Neural cell (in vitro differentiated cells): Measurements from ENCODE around the gene SRC. TPM values are rescaled to one million over a fixed set of nuclear protein-coding genes. Genes with fewer than 3 reads are reported as not detected.

Source experiments
- H2AFZ ChIP-seq: fragments of 200-600, 300-800 bp; sonication (generic), shearing (Covaris generic); 2 replicates; pipeline ENCODE4 v1.6.0; 2014; ENCODE audit warnings: low read depth, mild to moderate bottlenecking, antibody characterized with exemption, low read length, moderate library complexity
- H3F3A ChIP-seq: fragments of 200-600 bp; shearing (Covaris generic); 2 replicates; pipeline ENCODE4 v1.6.1; 2016; ENCODE audit warnings: mild to moderate bottlenecking, moderate library complexity, mixed read lengths, antibody characterized with exemption, low read length; ENCODE audit not compliant: insufficient read depth, poor library complexity, severe bottlenecking
- H3K27ac ChIP-seq: fragments of 200-600, 300-800 bp; sonication (generic), shearing (Covaris generic); 2 replicates; pipeline ENCODE4 v1.5.1; 2014; ENCODE audit warnings: mild to moderate bottlenecking, low read length, moderate library complexity
- H3K27me3 ChIP-seq: fragments of 300-800, 200-600 bp; sonication (generic), shearing (Covaris generic); 2 replicates; pipeline ENCODE4 v1.6.0; 2014; ENCODE audit warnings: mild to moderate bottlenecking, low read depth, low read length, moderate library complexity; ENCODE audit not compliant: insufficient read depth
- H3K36me3 ChIP-seq: fragments of 300-800, 200-600 bp; sonication (generic), shearing (Covaris generic); 2 replicates; pipeline ENCODE4 v1.5.1; 2014; ENCODE audit warnings: mild to moderate bottlenecking, antibody characterized with exemption, low read length, moderate library complexity; ENCODE audit not compliant: insufficient read depth
- H3K4me2 ChIP-seq: fragments of 300-800, 200-600 bp; sonication (generic), shearing (Covaris generic); 2 replicates; pipeline ENCODE4 v1.6.0; 2014; ENCODE audit warnings: mild to moderate bottlenecking, low read length
- H3K4me3 ChIP-seq: fragments of 300-800, 200-600 bp; sonication (generic), shearing (Covaris generic); 2 replicates; pipeline ENCODE4 v1.5.1; 2014; ENCODE audit warnings: mild to moderate bottlenecking, low read length, moderate library complexity
- H3K79me2 ChIP-seq: fragments of 200-600 bp; shearing (Covaris generic); replicated peaks from 2 replicates; pipeline ENCODE4 v1.6.0; 2014; ENCODE audit warnings: mild to moderate bottlenecking, low read length, moderate library complexity; ENCODE audit not compliant: insufficient read depth
- H3K9ac ChIP-seq: fragments of 300-800, 200-600 bp; sonication (generic), shearing (Covaris generic); 2 replicates; pipeline ENCODE4 v1.6.1; 2016; ENCODE audit warnings: mild to moderate bottlenecking, low read length, mixed read lengths
- H3K9me2 ChIP-seq: fragments of 200-600 bp; shearing (Covaris generic); 2 replicates; pipeline ENCODE4 v1.6.1; 2016; ENCODE audit warnings: mild to moderate bottlenecking, low read length, mixed read lengths; ENCODE audit not compliant: insufficient read depth
- H3K9me3 ChIP-seq: fragments of 200-600, 300-800 bp; sonication (generic), shearing (Covaris generic); 2 replicates; pipeline ENCODE4 v1.6.1; 2016; ENCODE audit warnings: mild to moderate bottlenecking, mixed run types, low read length, moderate library complexity, mixed read lengths
- H4K20me1 ChIP-seq: fragments of 200-600 bp; shearing (Covaris generic); 2 replicates; pipeline ENCODE4 v1.6.1; 2016; ENCODE audit warnings: mild to moderate bottlenecking, mixed run types; ENCODE audit not compliant: insufficient read depth
- EP300 ChIP-seq: fragments of 450-650 bp; conservative IDR thresholded peaks from 2 replicates; pipeline ENCODE4 v1.6.1; 2014; ENCODE audit warnings: antibody characterized with exemption, mild to moderate bottlenecking, moderate library complexity; ENCODE audit not compliant: poor library complexity, severe bottlenecking
- EZH2 ChIP-seq: fragments of 200-600, 300-800 bp; shearing (Covaris generic), sonication (generic); IDR thresholded peaks from 2 replicates; pipeline ENCODE4 v1.6.1; 2014; ENCODE audit warnings: antibody characterized with exemption, low read length, borderline replicate concordance, mild to moderate bottlenecking; ENCODE audit not compliant: insufficient read depth, poor library complexity, severe bottlenecking
- MXI1 ChIP-seq: fragments of 450-650 bp; conservative IDR thresholded peaks from 2 replicates; pipeline ENCODE4 v1.6.1; 2014; ENCODE audit warnings: antibody characterized with exemption, mild to moderate bottlenecking; ENCODE audit not compliant: poor library complexity, severe bottlenecking
- POLR2AphosphoS5 ChIP-seq: IDR thresholded peaks from 2 replicates; pipeline ENCODE4 v1.6.1; 2012
- RAD21 ChIP-seq: fragments of 450-650 bp; conservative IDR thresholded peaks from 2 replicates; pipeline ENCODE4 v1.6.1; 2014; ENCODE audit warnings: antibody characterized with exemption, mild to moderate bottlenecking, moderate library complexity
- SMC3 ChIP-seq: fragments of 450-650 bp; conservative IDR thresholded peaks from 2 replicates; pipeline ENCODE4 v1.6.1; 2014; ENCODE audit warnings: antibody characterized with exemption, mild to moderate bottlenecking, moderate library complexity; ENCODE audit not compliant: poor library complexity
- TAF1 ChIP-seq: IDR thresholded peaks from 2 replicates; pipeline ENCODE4 v1.6.1; 2012; ENCODE audit warnings: low read depth
- polyA plus RNA-seq: library from polyadenylated mRNA; depleted of rRNA; stranded (reverse); fragments of >200 nt; gene quantifications from 2 replicates; pipeline ENCODE4 v1.2.3, GENCODE V29; 2014
- TF ChIP-seq, protein P1 (sequence below): IDR thresholded peaks from 2 replicates; pipeline ENCODE4 v1.6.1; 2012; ENCODE audit warnings: borderline replicate concordance
- TF ChIP-seq, protein P2 (sequence below): fragments of 450-650 bp; IDR thresholded peaks from 2 replicates; pipeline ENCODE4 v1.5.1; 2014; ENCODE audit warnings: antibody characterized with exemption, mild to moderate bottlenecking, moderate library complexity; ENCODE audit not compliant: poor library complexity, severe bottlenecking

Gene SRC
- polyA plus RNA-seq, 1 donor from 2014 or later: 39.0 TPM

DNA sequence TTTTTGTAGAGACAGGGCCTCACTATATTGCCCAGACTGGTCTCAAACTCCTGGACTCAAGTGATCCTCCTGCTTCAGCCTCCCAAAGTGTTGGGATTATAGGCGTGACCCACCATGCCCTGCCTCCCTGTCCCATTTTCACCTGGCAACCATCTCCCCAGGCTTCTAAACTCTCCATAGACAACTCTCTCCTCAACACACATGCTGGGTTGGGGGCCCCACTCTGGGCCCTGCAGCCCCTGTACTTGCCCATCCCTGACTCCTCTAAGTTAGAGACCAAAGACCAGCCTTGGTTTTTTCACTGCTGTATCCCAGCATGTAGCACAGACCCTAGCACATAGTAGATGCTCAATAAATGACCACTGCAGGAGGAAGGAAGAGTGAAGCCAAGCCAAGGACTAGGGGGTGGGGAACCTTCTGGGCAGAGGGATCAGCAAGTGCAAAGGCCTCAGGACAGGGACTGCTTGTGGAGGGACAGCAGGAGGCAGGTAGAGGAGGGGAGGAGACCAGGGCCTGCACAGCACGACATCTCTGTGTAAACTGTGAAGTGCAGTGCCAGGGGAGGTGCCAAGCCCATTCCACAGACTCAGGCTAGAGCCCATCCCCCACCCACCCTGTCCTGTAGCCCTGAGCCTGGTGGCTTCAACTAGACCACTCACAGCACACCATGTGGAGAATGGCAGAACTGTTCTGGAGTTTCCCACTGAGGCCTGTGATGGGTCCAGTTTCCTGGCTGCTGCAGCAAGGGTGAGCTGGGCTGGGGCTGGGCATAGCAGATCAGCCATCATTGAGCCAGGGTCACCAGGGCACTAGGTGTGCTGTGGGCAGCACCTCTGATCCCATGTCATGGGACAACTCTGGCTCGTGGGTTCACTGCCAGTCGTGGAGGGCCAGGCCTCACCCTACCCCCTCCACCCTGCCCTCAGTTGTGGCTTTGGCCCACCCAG is 3.4 kb upstream of the SRC start:
- Histone ChIP-seq H3K79me2 (peaks cover 15% of the 10 kb centered on the region), H3K4me3 (no peak overlapping the region), H3K27ac (no peak overlapping the region), H4K20me1 (no peaks in the 10 kb centered on the region), H3F3A (no peaks in the 10 kb centered on the region), H2AFZ (no peak overlapping the region), H3K9ac (no peak overlapping the region), H3K27me3 (no peaks in the 10 kb centered on the region), H3K9me3 (no peaks in the 10 kb centered on the region), H3K4me2 (no peak overlapping the region), H3K9me2 (no peaks in the 10 kb centered on the region), H3K36me3 (no peaks in the 10 kb centered on the region)
- TF ChIP-seq TAF1: no peak
- no peak for TF ChIP-seq MXI1
- TF ChIP-seq EP300: no peak
- no peak for TF ChIP-seq SMC3
- no peak for TF ChIP-seq POLR2AphosphoS5
- TF ChIP-seq, protein P1, sequence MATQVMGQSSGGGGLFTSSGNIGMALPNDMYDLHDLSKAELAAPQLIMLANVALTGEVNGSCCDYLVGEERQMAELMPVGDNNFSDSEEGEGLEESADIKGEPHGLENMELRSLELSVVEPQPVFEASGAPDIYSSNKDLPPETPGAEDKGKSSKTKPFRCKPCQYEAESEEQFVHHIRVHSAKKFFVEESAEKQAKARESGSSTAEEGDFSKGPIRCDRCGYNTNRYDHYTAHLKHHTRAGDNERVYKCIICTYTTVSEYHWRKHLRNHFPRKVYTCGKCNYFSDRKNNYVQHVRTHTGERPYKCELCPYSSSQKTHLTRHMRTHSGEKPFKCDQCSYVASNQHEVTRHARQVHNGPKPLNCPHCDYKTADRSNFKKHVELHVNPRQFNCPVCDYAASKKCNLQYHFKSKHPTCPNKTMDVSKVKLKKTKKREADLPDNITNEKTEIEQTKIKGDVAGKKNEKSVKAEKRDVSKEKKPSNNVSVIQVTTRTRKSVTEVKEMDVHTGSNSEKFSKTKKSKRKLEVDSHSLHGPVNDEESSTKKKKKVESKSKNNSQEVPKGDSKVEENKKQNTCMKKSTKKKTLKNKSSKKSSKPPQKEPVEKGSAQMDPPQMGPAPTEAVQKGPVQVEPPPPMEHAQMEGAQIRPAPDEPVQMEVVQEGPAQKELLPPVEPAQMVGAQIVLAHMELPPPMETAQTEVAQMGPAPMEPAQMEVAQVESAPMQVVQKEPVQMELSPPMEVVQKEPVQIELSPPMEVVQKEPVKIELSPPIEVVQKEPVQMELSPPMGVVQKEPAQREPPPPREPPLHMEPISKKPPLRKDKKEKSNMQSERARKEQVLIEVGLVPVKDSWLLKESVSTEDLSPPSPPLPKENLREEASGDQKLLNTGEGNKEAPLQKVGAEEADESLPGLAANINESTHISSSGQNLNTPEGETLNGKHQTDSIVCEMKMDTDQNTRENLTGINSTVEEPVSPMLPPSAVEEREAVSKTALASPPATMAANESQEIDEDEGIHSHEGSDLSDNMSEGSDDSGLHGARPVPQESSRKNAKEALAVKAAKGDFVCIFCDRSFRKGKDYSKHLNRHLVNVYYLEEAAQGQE: no peak
- TF ChIP-seq, protein P2, sequence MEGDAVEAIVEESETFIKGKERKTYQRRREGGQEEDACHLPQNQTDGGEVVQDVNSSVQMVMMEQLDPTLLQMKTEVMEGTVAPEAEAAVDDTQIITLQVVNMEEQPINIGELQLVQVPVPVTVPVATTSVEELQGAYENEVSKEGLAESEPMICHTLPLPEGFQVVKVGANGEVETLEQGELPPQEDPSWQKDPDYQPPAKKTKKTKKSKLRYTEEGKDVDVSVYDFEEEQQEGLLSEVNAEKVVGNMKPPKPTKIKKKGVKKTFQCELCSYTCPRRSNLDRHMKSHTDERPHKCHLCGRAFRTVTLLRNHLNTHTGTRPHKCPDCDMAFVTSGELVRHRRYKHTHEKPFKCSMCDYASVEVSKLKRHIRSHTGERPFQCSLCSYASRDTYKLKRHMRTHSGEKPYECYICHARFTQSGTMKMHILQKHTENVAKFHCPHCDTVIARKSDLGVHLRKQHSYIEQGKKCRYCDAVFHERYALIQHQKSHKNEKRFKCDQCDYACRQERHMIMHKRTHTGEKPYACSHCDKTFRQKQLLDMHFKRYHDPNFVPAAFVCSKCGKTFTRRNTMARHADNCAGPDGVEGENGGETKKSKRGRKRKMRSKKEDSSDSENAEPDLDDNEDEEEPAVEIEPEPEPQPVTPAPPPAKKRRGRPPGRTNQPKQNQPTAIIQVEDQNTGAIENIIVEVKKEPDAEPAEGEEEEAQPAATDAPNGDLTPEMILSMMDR: no peak
- TF ChIP-seq EZH2: no peak
- TF ChIP-seq RAD21: no peak

DNA sequence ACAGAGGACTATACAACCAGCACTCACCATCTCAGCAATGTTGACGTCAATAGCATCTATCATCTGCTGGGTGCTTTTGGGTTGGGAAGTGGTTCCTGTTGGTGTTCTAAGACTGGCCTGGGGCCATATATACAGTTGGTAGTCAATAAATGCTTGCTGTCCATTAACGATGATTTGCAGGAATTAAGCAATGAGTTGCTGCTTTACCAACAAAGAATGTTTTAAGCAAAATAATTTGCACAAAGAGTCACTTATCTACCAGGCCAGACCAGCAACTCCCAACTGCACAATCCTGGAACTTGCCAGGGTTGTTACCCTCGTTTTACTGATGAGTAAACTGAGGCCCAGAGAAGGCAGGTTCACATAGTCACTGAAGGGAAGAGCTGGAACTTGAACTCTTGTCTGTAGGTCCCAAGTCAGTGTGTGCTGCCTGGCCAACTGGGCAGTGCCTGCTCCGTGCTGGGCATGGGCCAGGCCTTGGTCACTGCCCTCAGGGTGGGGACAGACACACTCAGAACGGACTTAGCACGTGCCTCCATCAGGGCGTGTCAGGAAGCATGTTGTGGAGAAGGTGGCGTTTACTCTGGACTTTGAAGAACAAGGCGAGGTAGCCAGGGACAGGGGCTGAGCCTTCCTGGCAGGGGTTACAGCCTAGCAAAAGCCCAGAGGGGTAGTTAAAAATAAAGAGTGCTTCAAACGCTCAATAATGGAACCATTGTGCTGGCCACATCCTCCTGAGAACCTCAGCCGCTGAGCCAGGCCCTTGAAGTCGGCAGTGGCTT is 2.5 kb upstream of the SRC start:
- no peak for TF ChIP-seq POLR2AphosphoS5
- TF ChIP-seq RAD21: no peak
- no peak for TF ChIP-seq EP300
- TF ChIP-seq, protein P2: no peak
- no peak for TF ChIP-seq EZH2
- no peak for TF ChIP-seq SMC3
- no peak for TF ChIP-seq TAF1
- TF ChIP-seq, protein P1: no peak
- no peak for TF ChIP-seq MXI1
- peaks cover 24% of the 10 kb centered on the region for H3K79me2 ChIP-seq
- H3K9me3 ChIP-seq: no peaks in the 10 kb centered on the region
- no peak overlapping the region for H2AFZ ChIP-seq
- H3F3A ChIP-seq: no peaks in the 10 kb centered on the region
- H3K27me3 ChIP-seq: no peaks in the 10 kb centered on the region
- no peak overlapping the region for H3K4me3 ChIP-seq
- H4K20me1 ChIP-seq: no peaks in the 10 kb centered on the region
- H3K27ac ChIP-seq: no peak overlapping the region
- H3K4me2 ChIP-seq: no peak overlapping the region
- no peaks in the 10 kb centered on the region for H3K9me2 ChIP-seq
- H3K36me3 ChIP-seq: no peaks in the 10 kb centered on the region
- no peak overlapping the region for H3K9ac ChIP-seq
